HEK293 (cell line): ENCODE data around the gene ABHD17C.

Experiments
- CTCF ChIP-seq: fragments of 450-650 bp; formaldehyde crosslinking; IDR thresholded peaks from 2 replicates; pipeline ENCODE4 v1.5.1; 2016; ENCODE audit warnings: missing biosample characterization, missing genetic modification characterization
- ZFP41 ChIP-seq: fragments of 450-650 bp; formaldehyde crosslinking; IDR thresholded peaks from 2 replicates; pipeline ENCODE4 v1.5.1; 2016; ENCODE audit warnings: missing biosample characterization, missing genetic modification characterization, borderline replicate concordance
- ZNF416 ChIP-seq: fragments of 450-650 bp; formaldehyde crosslinking; IDR thresholded peaks from 2 replicates; pipeline ENCODE4 v1.5.1; 2016; ENCODE audit warnings: missing biosample characterization, missing genetic modification characterization
- ZNF623 ChIP-seq: fragments of 450-650 bp; formaldehyde crosslinking; IDR thresholded peaks from 2 replicates; pipeline ENCODE4 v1.5.1; 2016; ENCODE audit warnings: missing biosample characterization, missing genetic modification characterization
- TF ChIP-seq, protein P1 (sequence below): fragments of 450-650 bp; formaldehyde crosslinking; IDR thresholded peaks from 2 replicates; pipeline ENCODE4 v1.5.1; 2016; ENCODE audit warnings: missing biosample characterization, missing genetic modification characterization, low read depth

GRCh38 chr15:80739919-80740318 lies 44.8 kb downstream of the ABHD17C start:
- TF ChIP-seq CTCF (tag by site-specific recombination) (no peak), ZFP41 (no peak), ZNF623 (tag by site-specific recombination) (no peak), ZNF416 (tag by site-specific recombination) (no peak)
- TF ChIP-seq, protein P1, sequence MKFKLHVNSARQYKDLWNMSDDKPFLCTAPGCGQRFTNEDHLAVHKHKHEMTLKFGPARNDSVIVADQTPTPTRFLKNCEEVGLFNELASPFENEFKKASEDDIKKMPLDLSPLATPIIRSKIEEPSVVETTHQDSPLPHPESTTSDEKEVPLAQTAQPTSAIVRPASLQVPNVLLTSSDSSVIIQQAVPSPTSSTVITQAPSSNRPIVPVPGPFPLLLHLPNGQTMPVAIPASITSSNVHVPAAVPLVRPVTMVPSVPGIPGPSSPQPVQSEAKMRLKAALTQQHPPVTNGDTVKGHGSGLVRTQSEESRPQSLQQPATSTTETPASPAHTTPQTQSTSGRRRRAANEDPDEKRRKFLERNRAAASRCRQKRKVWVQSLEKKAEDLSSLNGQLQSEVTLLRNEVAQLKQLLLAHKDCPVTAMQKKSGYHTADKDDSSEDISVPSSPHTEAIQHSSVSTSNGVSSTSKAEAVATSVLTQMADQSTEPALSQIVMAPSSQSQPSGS (tag by site-specific recombination) = no peak
